HEK293 (cell line): Measurements from ENCODE around the gene CMIP.
A peak's percentile ranks its signal among the peaks of the same experiment; 100 is the strongest.

Source experiments
- CTCF ChIA-PET: fragments of 350-600 bp; formaldehyde crosslinking; extraction: SDS; loops from one replicate; lab custom pipeline; 2021; ENCODE audit warnings: antibody characterized with exemption; lab: Yijun Ruan, JAX
- POLR2A ChIA-PET: fragments of 300-600 bp; formaldehyde crosslinking; extraction: SDS; loops from one replicate; lab custom pipeline; 2020; ENCODE audit warnings: antibody characterized with exemption, inconsistent platforms; lab: Yijun Ruan, JAX
- H3K27ac ChIP-seq: fragments of 200-500 bp; sonication (Bioruptor generic); 2 replicates; pipeline ENCODE4 v1.5.1; 2014; ENCODE audit warnings: low read depth, low read length, control low read depth, inconsistent platforms; ENCODE audit errors: extremely low read depth
- H3K36me3 ChIP-seq, 2 experiments: fragments of 200-500 bp in 1 of 2; sonication (Bioruptor generic) in 1 of 2; 1 replicate in 1 of 2; 2 replicates in 1 of 2; pipeline ENCODE4 v1.5.1; 2014 to 2017; ENCODE audit warnings: inconsistent platforms in 2 of 2, low read length in 2 of 2; ENCODE audit not compliant: control insufficient read depth in 2 of 2, insufficient read depth in 1 of 2
- H3K4me1 ChIP-seq: fragments of 200-500 bp; sonication (Bioruptor generic); 2 replicates; pipeline ENCODE4 v1.5.1; 2014; ENCODE audit warnings: mild to moderate bottlenecking, low read length, inconsistent platforms; ENCODE audit not compliant: control insufficient read depth, insufficient read depth
- H3K4me3 ChIP-seq: 2 replicates; pipeline ENCODE4 v1.5.1; 2011; ENCODE audit warnings: low read depth, mild to moderate bottlenecking, control low read depth, low read length, moderate library complexity
- H3K9me3 ChIP-seq: fragments of 200-500 bp; sonication (Bioruptor generic); 2 replicates; pipeline ENCODE4 v1.5.1; 2014; ENCODE audit warnings: low read depth, low read length, inconsistent platforms; ENCODE audit not compliant: control insufficient read depth, insufficient read depth
- ATF2 ChIP-seq: fragments of 450-650 bp; formaldehyde crosslinking; IDR thresholded peaks from 2 replicates; pipeline ENCODE4 v1.5.1; 2016; ENCODE audit warnings: missing biosample characterization, missing genetic modification characterization, low read depth
- EGR2 ChIP-seq: fragments of 450-650 bp; formaldehyde crosslinking; IDR thresholded peaks from 2 replicates; pipeline ENCODE4 v1.5.1; 2016; ENCODE audit warnings: low read depth, missing biosample characterization, missing genetic modification characterization
- GLIS2 ChIP-seq: fragments of 450-650 bp; formaldehyde crosslinking; IDR thresholded peaks from 2 replicates; pipeline ENCODE4 v1.5.1; 2016; ENCODE audit warnings: missing biosample characterization, missing genetic modification characterization
- REPIN1 ChIP-seq: fragments of 450-650 bp; formaldehyde crosslinking; IDR thresholded peaks from 2 replicates; pipeline ENCODE4 v1.5.1; 2017; ENCODE audit warnings: missing biosample characterization, missing genetic modification characterization, low read depth
- YY1 ChIP-seq: fragments of 450-650 bp; formaldehyde crosslinking; IDR thresholded peaks from 2 replicates; pipeline ENCODE4 v1.5.1; 2018; ENCODE audit warnings: missing biosample characterization, missing genetic modification characterization
- ZBTB11 ChIP-seq: fragments of 450-650 bp; formaldehyde crosslinking; conservative IDR thresholded peaks from 2 replicates; pipeline ENCODE4 v1.5.1; 2016; ENCODE audit warnings: low read depth, missing biosample characterization, missing genetic modification characterization
- ZBTB49 ChIP-seq: fragments of 450-650 bp; formaldehyde crosslinking; IDR thresholded peaks from 2 replicates; pipeline ENCODE4 v1.5.1; 2016; ENCODE audit warnings: missing biosample characterization, missing genetic modification characterization, low read depth
- ZFP37 ChIP-seq: fragments of 450-650 bp; formaldehyde crosslinking; IDR thresholded peaks from 2 replicates; pipeline ENCODE4 v1.5.1; 2016; ENCODE audit warnings: missing biosample characterization, missing genetic modification characterization
- ZNF223 ChIP-seq: fragments of 450-650 bp; formaldehyde crosslinking; IDR thresholded peaks from 2 replicates; pipeline ENCODE4 v1.5.1; 2016; ENCODE audit warnings: missing biosample characterization, missing genetic modification characterization
- ZNF24 ChIP-seq: fragments of 450-650 bp; formaldehyde crosslinking; IDR thresholded peaks from 2 replicates; pipeline ENCODE4 v1.5.1; 2016; ENCODE audit warnings: missing biosample characterization, missing genetic modification characterization
- ZNF324 ChIP-seq: fragments of 450-650 bp; formaldehyde crosslinking; IDR thresholded peaks from 2 replicates; pipeline ENCODE4 v1.5.1; 2016; ENCODE audit warnings: missing biosample characterization, missing genetic modification characterization
- ZNF423 ChIP-seq: fragments of 450-650 bp; formaldehyde crosslinking; IDR thresholded peaks from 2 replicates; pipeline ENCODE4 v1.5.1; 2016; ENCODE audit warnings: missing biosample characterization, missing genetic modification characterization
- ZNF426 ChIP-seq: fragments of 450-650 bp; formaldehyde crosslinking; IDR thresholded peaks from 2 replicates; pipeline ENCODE4 v1.5.1; 2017; ENCODE audit warnings: missing biosample characterization, missing genetic modification characterization, mild to moderate bottlenecking, inconsistent platforms, moderate library complexity
- ZNF433 ChIP-seq: fragments of 450-650 bp; formaldehyde crosslinking; IDR thresholded peaks from 2 replicates; pipeline ENCODE4 v1.5.1; 2016; ENCODE audit warnings: missing biosample characterization, missing genetic modification characterization, low read depth
- ZNF518A ChIP-seq: fragments of 450-650 bp; formaldehyde crosslinking; conservative IDR thresholded peaks from 2 replicates; pipeline ENCODE4 v1.5.1; 2016; ENCODE audit warnings: low read depth, missing biosample characterization, missing genetic modification characterization
- ZNF629 ChIP-seq: fragments of 450-650 bp; formaldehyde crosslinking; IDR thresholded peaks from 2 replicates; pipeline ENCODE4 v1.5.1; 2017; ENCODE audit warnings: missing biosample characterization, missing genetic modification characterization
- ZNF645 ChIP-seq: fragments of 450-650 bp; formaldehyde crosslinking; IDR thresholded peaks from 2 replicates; pipeline ENCODE4; 2016; ENCODE audit warnings: missing biosample characterization, missing genetic modification characterization
- ZNF660 ChIP-seq: fragments of 450-650 bp; IDR thresholded peaks from 2 replicates; pipeline ENCODE4 v1.5.1; 2018; ENCODE audit warnings: missing biosample characterization, mild to moderate bottlenecking, missing genetic modification characterization
- ZNF670 ChIP-seq: fragments of 450-650 bp; formaldehyde crosslinking; IDR thresholded peaks from 2 replicates; pipeline ENCODE4 v1.5.1; 2016; ENCODE audit warnings: missing biosample characterization, missing genetic modification characterization, low read depth
- ZNF777 ChIP-seq: fragments of 450-650 bp; formaldehyde crosslinking; IDR thresholded peaks from 2 replicates; pipeline ENCODE4 v1.5.1; 2017; ENCODE audit warnings: missing biosample characterization, missing genetic modification characterization, borderline replicate concordance
- ZNF843 ChIP-seq: fragments of 450-650 bp; formaldehyde crosslinking; IDR thresholded peaks from 2 replicates; pipeline ENCODE4 v1.5.1; 2016; ENCODE audit warnings: missing biosample characterization, missing genetic modification characterization

Gene CMIP

GRCh38 chr16:81443688-81444447 is 740 bp upstream of the CMIP start (continued):
- TF ChIP-seq ZFP37 (tag by site-specific recombination) (no peak), ZNF670 (tag by site-specific recombination) (no peak), GLIS2 (tag by site-specific recombination) (peak; percentile 36; the same call in 1 of the 2 replicates), ZNF426 (no peak), ZNF433 (no peak), ZNF223 (tag by site-specific recombination) (no peak), EGR2 (tag by site-specific recombination) (0 out of 2 replicates have a peak, but pooled peaks have one; percentile 34), ZNF777 (tag by site-specific recombination) (0 out of 2 replicates have a peak, but pooled peaks have one; percentile 15), ZNF660 (tag by site-specific recombination) (no peak), ZNF629 (tag by site-specific recombination) (no peak)
- TF ChIP-seq, all 188 proteins: peak for 11

- ChIA-PET POLR2A (no interaction called here), CTCF (no interaction called here)
- Histone ChIP-seq H3K4me1 (peaks cover 18% of the 10 kb centered on the region), H3K36me3 (no peaks in the 10 kb centered on the region), H3K27ac (peak overlapping the region; percentile 65; the same call in 1 of the 2 replicates), H3K4me3 (peak overlapping the region; percentile 65), H3K9me3 (no peaks in the 10 kb centered on the region)
- TF ChIP-seq ZNF324 (no peak), REPIN1 (tag by site-specific recombination) (no peak), ZBTB11 (tag by site-specific recombination) (no peak), ZNF518A (tag by site-specific recombination) (no peak), ZNF423 (tag by site-specific recombination) (0 out of 2 replicates have a peak, but pooled peaks have one; percentile 8), ZNF24 (tag by site-specific recombination) (no peak), ZBTB49 (tag by site-specific recombination) (no peak), ATF2 (tag by site-specific recombination) (no peak), GLIS2 (tag by site-specific recombination) (peak; percentile 77), YY1 (no peak), ZNF645 (no peak), ZNF843 (tag by site-specific recombination) (no peak)
Measured at GRCh38 chr16:81445143-81445961, 744 bp downstream of the CMIP start.
